Posterior vena cava (tissue), 2 donors: Measurements from ENCODE around the gene SFMBT1. TPM values are rescaled to one million over a fixed set of nuclear protein-coding genes. Genes with fewer than 3 reads are reported as not detected.
A peak's percentile ranks its signal among the peaks of the same experiment; 100 is the strongest.
"Not testable (repeated sequence)": the region's sequence is repeated elsewhere in the genome, so short reads cannot be mapped to it uniquely, and the experiment has no call there.

Experiments used
- DNase-seq: peaks from one replicate; pipeline ENCODE4 v3.0.0-alpha.2; 2020; ENCODE audit warnings: low spot score
- intact Hi-C, 2 donors: fragments of 100-400 bp; cut with DNase I; formaldehyde crosslinking; loops; one replicate each; pipeline versions ENCODE4 v1.14.1 to v1.14.2; 2022 to 2023
- total RNA-seq, 2 donors: library from RNA; stranded (reverse); fragmentation: NEBNext Ultra II Directional; extraction: Animal tissue kit (Norgen Biotek cat#: 25700); gene quantifications; one replicate each; pipeline ENCODE4 v1.2.1, GENCODE V29; 2021
- donor health status: DM: yes; HTN: yes; CAD: no.
- donor health status: DM: yes; HTN: yes; CAD: no.

Gene SFMBT1
- total RNA-seq, 2 donors from 2014 or later: 9.4 to 9.8 TPM

- intact Hi-C loops: no loop called here
- DNase-seq: peak; percentile 86
Measured at GRCh38 chr3:53044711-53045517, 959 bp downstream of the SFMBT1 start.

- DNase-seq: no peak
- intact Hi-C loops: no loop called here
Measured at GRCh38 chr3:53044371-53044710, 1.5 kb downstream of the SFMBT1 start.

DNA sequence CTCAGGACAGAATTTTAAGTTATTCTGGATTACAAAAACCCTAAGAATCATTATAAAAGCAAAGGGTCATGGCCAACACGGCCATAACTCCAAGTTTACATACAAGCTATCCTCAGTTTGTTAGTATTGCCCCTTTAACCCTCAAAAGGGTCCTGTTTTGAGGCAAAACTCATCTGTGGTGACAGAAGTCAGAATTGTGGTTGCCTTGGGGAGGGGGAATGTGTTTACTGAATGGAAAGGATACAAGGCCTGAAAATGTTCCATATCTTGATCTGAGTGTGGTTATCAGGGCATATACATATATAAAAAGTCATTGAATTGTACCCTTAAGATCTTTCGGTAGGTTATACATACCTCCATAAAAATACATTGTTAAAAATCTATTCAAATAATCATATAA is 2.1 kb downstream of the SFMBT1 start:
- intact Hi-C loops: no loop called here
- DNase-seq: no peak

DNA sequence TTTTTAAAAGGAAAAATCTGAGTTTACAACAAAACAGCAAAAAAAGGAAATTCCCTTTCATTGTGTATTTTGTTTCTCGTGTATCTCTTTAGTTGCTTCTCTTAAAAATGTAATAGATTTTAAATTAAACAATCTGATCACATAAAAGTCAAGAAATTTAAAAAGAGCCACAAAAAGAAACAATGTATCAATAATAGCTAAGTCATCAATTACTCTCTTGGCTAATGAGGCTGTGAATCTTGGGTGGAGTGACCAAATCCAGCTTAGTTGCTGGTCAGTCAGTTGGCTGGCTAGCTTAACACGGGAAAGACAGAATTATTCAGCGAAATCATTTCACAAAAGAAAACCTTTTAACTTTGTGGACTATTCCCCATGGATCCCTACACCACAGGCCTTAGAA is 3.2 kb downstream of the SFMBT1 start:
- intact Hi-C loops: no loop called here
- no peak for DNase-seq

- no peak for DNase-seq
- intact Hi-C loops: no loop called here
Measured at GRCh38 chr3:53040351-53040820, 5.5 kb downstream of the SFMBT1 start.

DNA sequence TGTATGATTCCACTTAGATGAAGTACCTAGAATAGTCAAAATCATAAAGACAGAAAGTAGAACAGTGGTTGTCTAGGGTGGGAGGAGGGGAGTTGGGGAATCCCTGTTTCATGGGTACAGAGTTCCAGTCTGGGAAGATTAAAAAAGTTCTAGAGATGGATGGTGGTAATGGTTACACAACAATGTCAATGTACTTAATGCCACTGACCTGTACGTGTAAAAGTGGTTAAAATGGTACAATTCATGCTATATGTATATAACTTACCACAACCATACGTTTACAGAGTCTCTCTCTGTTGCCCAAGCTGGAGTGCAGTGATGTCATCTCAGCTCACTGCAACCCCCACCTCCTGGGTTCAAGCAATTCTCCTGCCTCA is 6.5 kb downstream of the SFMBT1 start:
- intact Hi-C loops: no loop called here
- no peak for DNase-seq

GRCh38 chr3:53038679-53039375 is 7.0 kb downstream of the SFMBT1 start:
- intact Hi-C loops: no loop called here
- no peak for DNase-seq

DNA sequence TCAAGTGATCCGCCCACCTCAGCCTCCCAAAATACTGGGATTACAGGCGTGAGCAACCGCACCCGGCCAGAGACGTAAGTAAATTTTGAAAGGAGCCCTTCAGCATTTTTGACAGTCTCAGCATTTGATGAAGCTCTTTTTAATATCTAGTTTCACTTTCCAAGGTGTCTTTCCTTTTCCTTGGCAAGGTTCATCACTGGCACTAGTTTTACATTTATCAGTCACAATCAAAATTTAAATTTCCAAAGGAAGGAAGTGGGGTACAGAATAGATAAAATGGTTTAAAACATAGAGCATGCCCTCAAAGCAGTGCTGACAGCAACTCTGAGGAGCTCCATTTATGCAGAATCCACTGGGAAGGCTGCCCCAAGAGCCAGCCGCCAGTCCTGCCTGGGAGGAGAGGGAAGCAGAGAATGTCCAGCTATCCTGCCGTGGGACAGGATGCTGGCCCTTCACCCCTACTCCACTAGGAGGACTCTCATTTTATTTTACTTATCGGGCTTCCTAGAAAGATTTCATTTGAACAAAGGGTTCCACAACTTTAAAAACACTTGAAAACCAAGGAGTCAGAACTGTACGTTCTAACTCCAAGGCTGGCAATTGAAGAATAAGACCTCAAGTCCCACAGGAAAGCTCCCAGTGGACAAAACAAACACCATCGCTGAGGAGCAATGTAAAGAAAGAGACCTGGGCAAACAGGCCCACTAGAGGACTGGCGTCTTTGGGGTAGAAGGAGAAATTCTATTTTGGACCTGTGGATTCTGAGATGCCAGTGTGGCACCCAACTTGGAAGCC is 9.9 kb downstream of the SFMBT1 start:
- intact Hi-C loops: no loop called here
- no peak for DNase-seq

GRCh38 chr3:53035018-53035417 is 10.9 kb downstream of the SFMBT1 start:
- DNase-seq, intact Hi-C loops: not testable (repeated sequence)

DNA sequence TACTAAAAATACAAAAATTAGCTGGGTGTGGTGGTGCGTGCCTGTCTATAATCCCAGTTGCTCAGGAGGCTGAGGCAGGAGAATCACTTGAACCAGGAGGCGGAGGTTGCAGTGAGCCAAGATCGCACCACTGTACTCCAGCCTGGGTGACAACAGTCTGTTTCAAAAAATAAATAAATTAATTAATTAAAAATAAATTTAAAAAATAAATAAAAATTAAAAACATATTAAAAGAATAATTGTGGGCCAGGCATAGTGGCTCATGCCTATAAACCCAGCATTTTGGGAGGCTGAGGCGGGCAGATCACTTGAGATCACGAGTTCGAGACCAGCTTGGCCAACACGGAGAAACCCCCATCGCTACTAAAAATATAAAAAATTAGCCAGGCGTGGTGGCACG is 11.5 kb downstream of the SFMBT1 start:
- DNase-seq, intact Hi-C loops: not testable (repeated sequence)

DNA sequence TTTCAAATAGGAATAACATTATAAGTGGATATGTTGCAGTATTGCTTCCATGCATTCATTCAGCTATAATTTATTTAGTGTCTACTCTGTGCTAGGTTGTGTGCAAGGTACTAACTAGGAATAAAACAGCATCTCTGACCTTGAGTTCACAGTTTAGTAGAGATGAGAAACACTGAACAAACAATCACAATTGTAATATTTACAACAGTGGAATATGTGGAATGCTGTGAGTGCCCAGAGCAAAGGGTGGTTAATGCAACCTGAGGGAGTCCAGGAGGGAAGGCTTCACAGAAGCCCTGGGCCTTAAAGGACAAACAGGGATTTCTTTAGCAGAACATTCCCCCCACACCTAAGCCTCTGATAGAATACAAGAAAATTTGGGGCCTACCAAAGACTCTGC is 13.3 kb downstream of the SFMBT1 start:
- intact Hi-C loops: no loop called here
- DNase-seq: no peak

DNA sequence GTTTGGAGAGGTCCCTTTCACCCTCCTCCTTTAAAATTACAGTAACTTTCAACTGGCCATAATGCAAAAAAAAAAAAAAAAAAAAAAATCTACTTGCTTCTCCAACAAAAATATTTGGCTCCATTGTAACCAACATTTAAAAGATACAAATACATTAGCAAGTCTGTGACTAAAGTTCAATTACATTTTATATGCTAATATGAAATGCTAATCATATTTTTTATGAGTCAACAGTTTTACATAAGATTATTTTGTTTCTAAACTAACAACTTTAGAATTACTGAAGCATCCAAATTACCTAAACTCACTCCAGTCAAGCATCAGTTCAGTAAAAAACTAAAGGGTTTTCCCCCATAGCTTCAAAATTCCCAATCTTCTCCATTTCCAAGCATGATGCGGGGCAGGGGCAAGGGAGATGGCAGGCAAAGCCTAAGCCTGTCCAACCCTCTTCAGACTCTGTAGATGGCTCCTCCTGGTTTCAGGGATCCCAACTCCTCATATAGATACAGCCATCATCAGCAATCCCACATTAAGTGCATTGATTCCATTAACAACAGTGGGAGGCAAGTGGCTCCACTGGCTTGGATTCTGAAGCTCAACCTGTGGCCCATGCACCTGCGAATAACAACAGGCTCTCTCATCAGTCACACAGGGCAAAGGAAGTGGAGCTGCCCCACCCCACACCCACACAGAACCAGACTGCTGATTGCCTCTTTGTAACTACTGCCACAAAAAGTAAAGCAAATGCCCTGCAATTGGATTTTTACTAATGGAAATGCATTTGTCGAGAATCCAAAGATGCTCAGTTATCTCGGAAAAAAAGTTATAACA is 15.0 kb downstream of the SFMBT1 start:
- intact Hi-C loops: no loop called here

GRCh38 chr3:53028641-53029040 is 17.2 kb downstream of the SFMBT1 start:
- intact Hi-C loops: no loop called here
- DNase-seq: no peak

More for the DNA sequence above, 15.0 kb downstream of the SFMBT1 start:
- DNase-seq: no peak

- intact Hi-C loops: loop anchor here in 1 of 2 donors (1.0 kb wide), 1 partner anchor 11 kb away; no protein-coding TSS in a partner anchor
- DNase-seq: no peak
Measured at GRCh38 chr3:53027254-53027844, 18.5 kb downstream of the SFMBT1 start.

- intact Hi-C loops: loop anchor here in 1 of 2 donors (1.0 kb wide), 1 partner anchor 10 kb away; no protein-coding TSS in a partner anchor
- DNase-seq: no peak
Measured at GRCh38 chr3:53026382-53027162, 19.3 kb downstream of the SFMBT1 start.

- DNase-seq: no peak
- intact Hi-C loops: no loop called here
Measured at GRCh38 chr3:53024315-53024714, 21.6 kb downstream of the SFMBT1 start.

- intact Hi-C loops: no loop called here
- no peak for DNase-seq
Measured at GRCh38 chr3:53023072-53023823, 22.6 kb downstream of the SFMBT1 start.
